IMR-90 (cell line): ENCODE data around the gene PHF21B. TPM values are rescaled to one million over a fixed set of nuclear protein-coding genes. Genes with fewer than 3 reads are reported as not detected.

ENCODE experiments used
- ATAC-seq: fragments of 200-7000 bp; cut with Tn5 transposase; 2 replicates; pipeline ENCODE4 v1.9.1; 2020; ENCODE audit warnings: low read depth, mild to moderate bottlenecking, moderate library complexity
- BruUV-seq: library from RNA; stranded (reverse); fragments of 400-500 nt; replicated peaks from 2 replicates; lab custom pipeline; 2021; lab: Mats Ljungman, UMichigan
- CTCF ChIA-PET: fragments of 300-600 bp; formaldehyde crosslinking; extraction: SDS; loops from one replicate; lab custom pipeline; 2021; ENCODE audit warnings: antibody characterized with exemption; lab: Yijun Ruan, JAX
- POLR2A ChIA-PET: fragments of 300-600 bp; sonication (Branson Sonifier 250); formaldehyde crosslinking; loops from one replicate; lab custom pipeline; 2022; ENCODE audit warnings: antibody characterized with exemption; ENCODE audit not compliant: unreplicated experiment; lab: Charles Lee
- DNase-seq: peaks from one replicate; pipeline ENCODE4 v3.0.0; 2013
- H2AFZ ChIP-seq: replicated peaks from 2 replicates; pipeline ENCODE3; 2013; ENCODE audit warnings: low read length, mild to moderate bottlenecking; ENCODE audit not compliant: poor library complexity
- H2AK5ac ChIP-seq: 2 replicates; pipeline ENCODE4 v1.6.1; 2013; ENCODE audit warnings: low read depth, low read length, inconsistent platforms
- H2AK9ac ChIP-seq: replicated peaks from 2 replicates; pipeline ENCODE3; 2013; ENCODE audit warnings: mild to moderate bottlenecking, low read depth, low read length, moderate library complexity; ENCODE audit not compliant: poor library complexity
- H2BK120ac ChIP-seq: 2 replicates; pipeline ENCODE4 v1.6.1; 2013; ENCODE audit warnings: low read depth, low read length, inconsistent platforms
- H2BK15ac ChIP-seq: 3 replicates; pipeline ENCODE4 v1.6.1; 2013; ENCODE audit warnings: low read depth, low read length, inconsistent platforms
- H2BK20ac ChIP-seq: 2 replicates; pipeline ENCODE4 v1.6.1; 2013; ENCODE audit warnings: low read depth, mild to moderate bottlenecking, inconsistent platforms, low read length, moderate library complexity
- H2BK5ac ChIP-seq: 2 replicates; pipeline ENCODE4 v1.6.1; 2013; ENCODE audit warnings: mild to moderate bottlenecking, low read depth, low read length, inconsistent platforms; ENCODE audit not compliant: poor library complexity, severe bottlenecking
- H3K14ac ChIP-seq: replicated peaks from 2 replicates; pipeline ENCODE4 v1.6.1; 2013; ENCODE audit warnings: low read depth, low read length, inconsistent platforms
- H3K18ac ChIP-seq: 2 replicates; pipeline ENCODE4 v1.6.1; 2013; ENCODE audit warnings: low read depth, low read length, control low read depth
- H3K23ac ChIP-seq: 2 replicates; pipeline ENCODE4 v1.6.1; 2013; ENCODE audit warnings: low read depth, low read length, inconsistent platforms
- H3K27ac ChIP-seq: 2 replicates; pipeline ENCODE4 v1.5.1; 2013; ENCODE audit warnings: mild to moderate bottlenecking, control low read depth, low read length; ENCODE audit not compliant: insufficient read depth
- H3K27me3 ChIP-seq: 2 replicates; pipeline ENCODE4 v1.6.1; 2013; ENCODE audit warnings: low read length; ENCODE audit not compliant: control insufficient read depth, insufficient read depth
- H3K36me3 ChIP-seq: 2 replicates; pipeline ENCODE4 v1.6.1; 2013; ENCODE audit warnings: low read length, mixed read lengths; ENCODE audit not compliant: control insufficient read depth, insufficient read depth
- H3K4ac ChIP-seq: 2 replicates; pipeline ENCODE4 v1.6.1; 2013; ENCODE audit warnings: low read depth, low read length, inconsistent platforms
- H3K4me1 ChIP-seq: 2 replicates; pipeline ENCODE4 v1.6.1; 2013; ENCODE audit warnings: low read length, mixed read lengths; ENCODE audit not compliant: control insufficient read depth, insufficient read depth
- H3K4me2 ChIP-seq: 2 replicates; pipeline ENCODE4 v1.6.1; 2013; ENCODE audit warnings: low read depth, mild to moderate bottlenecking, control low read depth, low read length, moderate library complexity
- H3K4me3 ChIP-seq: 2 replicates; pipeline ENCODE4 v1.5.1; 2013; ENCODE audit warnings: low read depth, mild to moderate bottlenecking, control low read depth, low read length, moderate library complexity; ENCODE audit not compliant: insufficient read depth
- H3K56ac ChIP-seq: 2 replicates; pipeline ENCODE4 v1.6.1; 2013; ENCODE audit warnings: low read length, inconsistent platforms; ENCODE audit not compliant: insufficient read depth; ENCODE audit errors: extremely low read depth
- H3K79me1 ChIP-seq, 2 experiments: 2 replicates each; pipeline ENCODE4 v1.6.1; 2013; ENCODE audit warnings: low read length in 2 of 2, inconsistent platforms in 1 of 2, low read depth in 1 of 2
- H3K9ac ChIP-seq: 2 replicates; pipeline ENCODE4 v1.6.1; 2013; ENCODE audit warnings: low read depth, low read length, control low read depth
- H3K9me1 ChIP-seq: 2 replicates; pipeline ENCODE4 v1.6.1; 2013; ENCODE audit warnings: low read length, inconsistent platforms; ENCODE audit not compliant: insufficient read depth
- H3K9me3 ChIP-seq: 2 replicates; pipeline ENCODE4 v1.6.1; 2013; ENCODE audit warnings: low read length; ENCODE audit not compliant: control insufficient read depth, insufficient read depth
- H4K20me1 ChIP-seq: 2 replicates; pipeline ENCODE4 v1.6.1; 2013; ENCODE audit warnings: low read length, inconsistent platforms; ENCODE audit not compliant: insufficient read depth
- H4K5ac ChIP-seq: 2 replicates; pipeline ENCODE4 v1.6.1; 2013; ENCODE audit warnings: mild to moderate bottlenecking, low read depth, low read length, control low read depth
- H4K8ac ChIP-seq, 2 experiments: 2 replicates each; pipeline ENCODE4 v1.6.1; 2013; ENCODE audit warnings: low read depth in 2 of 2, low read length in 2 of 2, control low read depth in 1 of 2, inconsistent platforms in 1 of 2
- H4K91ac ChIP-seq: 2 replicates; pipeline ENCODE4 v1.6.1; 2013; ENCODE audit warnings: low read depth, low read length, inconsistent platforms; ENCODE audit not compliant: insufficient read depth
- BHLHE40 ChIP-seq: fragments of 150-350 bp; IDR thresholded peaks from 2 replicates; pipeline ENCODE4 v1.6.1; 2016; ENCODE audit warnings: mild to moderate bottlenecking, low read depth, low read length
- CEBPB ChIP-seq: IDR thresholded peaks from 2 replicates; pipeline ENCODE4 v1.6.1; 2012; ENCODE audit warnings: low read depth, low read length, improper control_type of control experiment
- CTCF ChIP-seq: conservative IDR thresholded peaks from 2 replicates; pipeline ENCODE4 v1.5.1; 2012; ENCODE audit warnings: mild to moderate bottlenecking, low read depth, low read length, improper control_type of control experiment
- ELK1 ChIP-seq: fragments of 150-350 bp; IDR thresholded peaks from 2 replicates; pipeline ENCODE4 v1.6.1; 2016; ENCODE audit warnings: low read depth, mild to moderate bottlenecking, low read length, moderate library complexity, borderline replicate concordance
- MAFK ChIP-seq: IDR thresholded peaks from 2 replicates; pipeline ENCODE4 v1.6.1; 2012; ENCODE audit warnings: low read depth, low read length, improper control_type of control experiment
- MAZ ChIP-seq: IDR thresholded peaks from 2 replicates; pipeline ENCODE4 v1.6.1; 2012; ENCODE audit warnings: low read depth, mild to moderate bottlenecking, low read length, improper control_type of control experiment, moderate library complexity, borderline replicate concordance
- MXI1 ChIP-seq: IDR thresholded peaks from 2 replicates; pipeline ENCODE4 v1.6.1; 2012; ENCODE audit warnings: low read depth, mild to moderate bottlenecking, low read length, moderate library complexity, borderline replicate concordance
- NFE2L2 ChIP-seq: fragments of 150-350 bp; IDR thresholded peaks from 2 replicates; pipeline ENCODE4 v1.6.1; 2016; ENCODE audit warnings: low read depth, mild to moderate bottlenecking, low read length
- POLR2A ChIP-seq: IDR thresholded peaks from 2 replicates; pipeline ENCODE4 v1.6.1; 2012; ENCODE audit warnings: mild to moderate bottlenecking, low read depth, low read length
- RAD21 ChIP-seq: IDR thresholded peaks from 2 replicates; pipeline ENCODE4 v1.6.1; 2012; ENCODE audit warnings: low read length, improper control_type of control experiment
- SMC3 ChIP-seq: fragments of 150-350 bp; IDR thresholded peaks from 2 replicates; pipeline ENCODE4 v1.6.1; 2016; ENCODE audit warnings: low read depth, mild to moderate bottlenecking, antibody characterized with exemption, low read length, moderate library complexity
- WGBS, 2 experiments: methylation state at CpG; one replicate each; pipeline versions ENCODE4 v1.1.5 to v1.1.7; 2013; ENCODE audit warnings: missing lambda C conversion rate in 2 of 2; ENCODE audit not compliant: insufficient read length in 1 of 2; ENCODE audit errors: extremely low coverage in 2 of 2; 5-methylcytosine and 5-hydroxymethylcytosine counted together
- dilution Hi-C: fragments of 300-500 bp; cut with HindIII; formaldehyde crosslinking; loops from one replicate; pipeline ENCODE4 v1.14.3; 2018; ENCODE audit warnings: low sequenced_read_pairs; ENCODE audit not compliant: unreplicated experiment
- in situ Hi-C: fragments of 300-500 bp; cut with MboI; formaldehyde crosslinking; loops from 3 replicates; pipeline ENCODE4 v1.14.3; 2019; ENCODE audit warnings: low sequenced_read_pairs, inconsistent platforms, mixed read lengths
- intact Hi-C: fragments of 100-400 bp; cut with micrococcal nuclease; formaldehyde crosslinking; loops from 2 replicates; pipeline ENCODE4 v1.10.0; 2022
- polyA plus RNA-seq, 3 experiments: library from polyadenylated mRNA; depleted of rRNA; stranded (reverse); fragments of >200 nt; gene quantifications; 2 replicates each; pipeline ENCODE4 v1.2.3, GENCODE V29; 2012; ENCODE audit warnings: low replicate concordance in 1 of 3
- total RNA-seq: library from RNA; depleted of rRNA; stranded (reverse); fragments of >200 nt; gene quantifications from 2 replicates; pipeline ENCODE4 v1.2.3, GENCODE V29; 2012

The PHF21B gene
- total and polyA plus RNA-seq, 2 of the 4 experiments (the other 2 are of a cell fraction): 0.02 TPM; not detected in 1

- Histone ChIP-seq H3K27me3 (peaks cover 41% of the 10 kb centered on the region), H4K5ac (no peak overlapping the region), H2BK20ac (no peak overlapping the region), H3K79me1 (no peaks in the 10 kb centered on the region), H3K4me1 (no peaks in the 10 kb centered on the region), H3K18ac (no peak overlapping the region), H4K20me1 (no peaks in the 10 kb centered on the region), H3K9me1 (no peaks in the 10 kb centered on the region), H2AFZ (no peak overlapping the region), H3K9me3 (no peaks in the 10 kb centered on the region), H3K14ac (no peak overlapping the region), H2AK5ac (no peak overlapping the region), H4K91ac (no peak overlapping the region), H3K23ac (no peak overlapping the region), H2BK15ac (no peak overlapping the region), H2BK120ac (no peak overlapping the region), H4K8ac (no peak overlapping the region), H2AK9ac (no peak overlapping the region), H3K9ac (no peak overlapping the region), H3K56ac (no peak overlapping the region), H2BK5ac (no peak overlapping the region), H3K36me3 (no peaks in the 10 kb centered on the region), H3K4me3 (no peak overlapping the region), H3K4ac (no peak overlapping the region), H3K4me2 (no peak overlapping the region), H3K27ac (no peak overlapping the region)
- dilution Hi-C loops (no loop called here), intact Hi-C loops (no loop called here), in situ Hi-C loops (no loop called here)
- TF ChIP-seq MAFK (no peak), RAD21 (no peak), CTCF (no peak), ELK1 (no peak), NFE2L2 (no peak), POLR2A (no peak), MXI1 (no peak), CEBPB (no peak), SMC3 (no peak), MAZ (no peak), BHLHE40 (no peak)
- ChIA-PET POLR2A (no interaction called here), CTCF (no interaction called here)
- DNase-seq: no peak
- no TSS peak for BruUV-seq
- 42% methylated on average over 8 of the region's 14 CpGs; no CpG with 5 or more reads in 1 of the 2 experiments for WGBS, 2 experiments
- ATAC-seq: no peak
These were observed 70.9 kb downstream of the PHF21B start for GRCh38 chr22:44938886-44939285.
